GM19467 (cell line): ENCODE data around the gene PTPRH.
"Not testable (repeated sequence)": the region's sequence is repeated elsewhere in the genome, so short reads cannot be mapped to it uniquely, and the experiment has no call there.

Source experiments
- ATAC-seq: cut with Tn5 transposase; IDR thresholded peaks from one replicate; pipeline ENCODE4 v1.9.1; 2021; ENCODE audit warnings: mild to moderate bottlenecking, moderate library complexity; ENCODE audit not compliant: unreplicated experiment

PTPRH gene

GRCh38 chr19:55193481-55193880, 15.8 kb downstream of the PTPRH start:
- ATAC-seq = no peak

- no peak for ATAC-seq
Measured at GRCh38 chr19:55189403-55189835, 19.9 kb downstream of the PTPRH start.

GRCh38 chr19:55188625-55189024, 20.7 kb downstream of the PTPRH start:
- ATAC-seq = no peak

GRCh38 chr19:55186080-55186479, 23.2 kb downstream of the PTPRH start:
- no peak for ATAC-seq

- ATAC-seq = no peak
Measured at GRCh38 chr19:55181740-55182139, 27.6 kb downstream of the PTPRH start.

- no peak for ATAC-seq
Measured at GRCh38 chr19:55179606-55180484, 29.5 kb downstream of the PTPRH start, which contains the start of gene SYT5. Gene SYT5 (minus strand): TSS chr19:55180289. CDS start chr19:55179041, 1,248 bp downstream.

- ATAC-seq = no peak
Measured at GRCh38 chr19:55178781-55179599, 30.3 kb downstream of the PTPRH start.

- ATAC-seq = no peak
Measured at GRCh38 chr19:55176076-55176475, 33.2 kb downstream of the PTPRH start.

- no peak for ATAC-seq
Measured at GRCh38 chr19:55175117-55175867, 34.0 kb downstream of the PTPRH start.

GRCh38 chr19:55174425-55175116, 34.7 kb downstream of the PTPRH start:
- ATAC-seq = no peak

GRCh38 chr19:55173714-55174409, 35.4 kb downstream of the PTPRH start:
- ATAC-seq = no peak

- ATAC-seq = no peak
Measured at GRCh38 chr19:55173186-55173713, 36.1 kb downstream of the PTPRH start.

- no peak for ATAC-seq
Measured at GRCh38 chr19:55172741-55173140, 36.6 kb downstream of the PTPRH start.

- ATAC-seq = not testable (repeated sequence)
Measured at GRCh38 chr19:55172318-55172717, 37.0 kb downstream of the PTPRH start.

GRCh38 chr19:55171440-55171839, 37.9 kb downstream of the PTPRH start:
- ATAC-seq = no peak

- ATAC-seq = no peak
Measured at GRCh38 chr19:55169136-55169535, 40.2 kb downstream of the PTPRH start.

- no peak for ATAC-seq
Measured at GRCh38 chr19:55166530-55167268, 42.6 kb downstream of the PTPRH start, which contains the start of gene DNAAF3. Gene DNAAF3 (minus strand): TSS chr19:55166613. CDS start chr19:55166413, 200 bp downstream.

- ATAC-seq = no peak
Measured at GRCh38 chr19:55165952-55166529, 43.3 kb downstream of the PTPRH start.
